Measurements from ENCODE around the gene PAGE4. TPM values are rescaled to one million over a fixed set of nuclear protein-coding genes. Genes with fewer than 3 reads are reported as not detected.

The PAGE4 gene
- total and polyA plus RNA-seq, 2 of the 13 experiments (the other 11 are each of a cell fraction or from before 2014, with no cell fraction given): 1.1 TPM; not detected in 1

DNA sequence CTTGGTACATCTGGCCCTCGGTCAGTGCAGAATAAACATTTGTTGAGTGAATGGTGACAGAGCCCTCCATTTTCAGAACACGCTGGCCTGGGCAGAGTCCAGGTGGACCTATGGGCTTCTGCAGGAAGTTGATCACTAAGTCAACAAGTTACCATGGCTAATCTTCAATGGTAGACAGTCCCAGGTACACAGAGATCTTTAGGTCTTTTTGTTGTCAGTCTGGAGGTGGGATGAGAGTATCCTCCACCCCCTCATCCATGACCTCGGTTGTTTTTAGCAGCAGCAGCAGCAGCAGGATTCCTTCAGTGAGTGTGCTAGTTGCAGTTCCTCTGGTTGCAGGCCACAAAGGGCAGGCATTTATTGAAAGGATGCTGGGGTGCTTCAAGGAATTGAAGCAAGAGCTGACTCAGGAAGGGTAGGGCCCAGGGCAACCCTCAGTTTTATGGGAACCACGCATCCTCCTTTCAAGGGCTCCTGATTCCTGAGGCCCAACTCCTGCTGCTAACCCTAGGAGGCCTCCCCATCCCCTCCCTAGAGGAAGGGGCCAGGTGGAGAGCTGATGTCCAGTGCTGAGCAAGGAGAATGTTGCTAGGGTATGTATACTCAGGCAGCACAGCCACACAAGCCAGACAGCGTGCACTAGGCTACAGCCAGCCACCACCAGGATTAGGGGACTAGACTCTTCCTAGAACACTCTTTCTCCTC lies 48.4 kb downstream of the PAGE4 start (continued):
- TF ChIP-seq, protein P1, sequence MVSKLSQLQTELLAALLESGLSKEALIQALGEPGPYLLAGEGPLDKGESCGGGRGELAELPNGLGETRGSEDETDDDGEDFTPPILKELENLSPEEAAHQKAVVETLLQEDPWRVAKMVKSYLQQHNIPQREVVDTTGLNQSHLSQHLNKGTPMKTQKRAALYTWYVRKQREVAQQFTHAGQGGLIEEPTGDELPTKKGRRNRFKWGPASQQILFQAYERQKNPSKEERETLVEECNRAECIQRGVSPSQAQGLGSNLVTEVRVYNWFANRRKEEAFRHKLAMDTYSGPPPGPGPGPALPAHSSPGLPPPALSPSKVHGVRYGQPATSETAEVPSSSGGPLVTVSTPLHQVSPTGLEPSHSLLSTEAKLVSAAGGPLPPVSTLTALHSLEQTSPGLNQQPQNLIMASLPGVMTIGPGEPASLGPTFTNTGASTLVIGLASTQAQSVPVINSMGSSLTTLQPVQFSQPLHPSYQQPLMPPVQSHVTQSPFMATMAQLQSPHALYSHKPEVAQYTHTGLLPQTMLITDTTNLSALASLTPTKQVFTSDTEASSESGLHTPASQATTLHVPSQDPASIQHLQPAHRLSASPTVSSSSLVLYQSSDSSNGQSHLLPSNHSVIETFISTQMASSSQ (IDR thresholded peaks at IDR 0.05; ENCODE audit: low read depth): peak; percentile 82
- TF ChIP-seq, protein P1 (CRISPR knock-in tag; IDR thresholded peaks at IDR 0.05; ENCODE audit: borderline replicate concordance): peak; percentile 70; the same call in 1 of the 2 replicates
- TF ChIP-seq ZNF530 (CRISPR knock-in tag; IDR thresholded peaks at IDR 0.05; ENCODE audit: low read depth): no peak
- TF ChIP-seq, protein P2, sequence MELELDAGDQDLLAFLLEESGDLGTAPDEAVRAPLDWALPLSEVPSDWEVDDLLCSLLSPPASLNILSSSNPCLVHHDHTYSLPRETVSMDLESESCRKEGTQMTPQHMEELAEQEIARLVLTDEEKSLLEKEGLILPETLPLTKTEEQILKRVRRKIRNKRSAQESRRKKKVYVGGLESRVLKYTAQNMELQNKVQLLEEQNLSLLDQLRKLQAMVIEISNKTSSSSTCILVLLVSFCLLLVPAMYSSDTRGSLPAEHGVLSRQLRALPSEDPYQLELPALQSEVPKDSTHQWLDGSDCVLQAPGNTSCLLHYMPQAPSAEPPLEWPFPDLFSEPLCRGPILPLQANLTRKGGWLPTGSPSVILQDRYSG (CRISPR knock-in tag; IDR thresholded peaks at IDR 0.05): no peak
- TF ChIP-seq, protein P3, sequence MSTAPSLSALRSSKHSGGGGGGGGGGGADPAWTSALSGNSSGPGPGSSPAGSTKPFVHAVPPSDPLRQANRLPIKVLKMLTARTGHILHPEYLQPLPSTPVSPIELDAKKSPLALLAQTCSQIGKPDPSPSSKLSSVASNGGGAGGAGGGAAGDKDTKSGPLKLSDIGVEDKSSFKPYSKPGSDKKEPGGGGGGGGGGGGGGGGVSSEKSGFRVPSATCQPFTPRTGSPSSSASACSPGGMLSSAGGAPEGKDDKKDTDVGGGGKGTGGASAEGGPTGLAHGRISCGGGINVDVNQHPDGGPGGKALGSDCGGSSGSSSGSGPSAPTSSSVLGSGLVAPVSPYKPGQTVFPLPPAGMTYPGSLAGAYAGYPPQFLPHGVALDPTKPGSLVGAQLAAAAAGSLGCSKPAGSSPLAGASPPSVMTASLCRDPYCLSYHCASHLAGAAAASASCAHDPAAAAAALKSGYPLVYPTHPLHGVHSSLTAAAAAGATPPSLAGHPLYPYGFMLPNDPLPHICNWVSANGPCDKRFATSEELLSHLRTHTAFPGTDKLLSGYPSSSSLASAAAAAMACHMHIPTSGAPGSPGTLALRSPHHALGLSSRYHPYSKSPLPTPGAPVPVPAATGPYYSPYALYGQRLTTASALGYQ (CRISPR knock-in tag; IDR thresholded peaks at IDR 0.05): peak; percentile 60; the same call in 1 of the 2 replicates
- no peak for TF ChIP-seq ZFP37 (CRISPR knock-in tag; IDR thresholded peaks at IDR 0.05; ENCODE audit: borderline replicate concordance)
- TF ChIP-seq ZNF296 (CRISPR knock-in tag; conservative IDR thresholded peaks at IDR 0.05): peak; percentile 88; the same call in 1 of the 2 replicates
- no peak for TF ChIP-seq ZNF589 (CRISPR knock-in tag; conservative IDR thresholded peaks at IDR 0.05)
- TF ChIP-seq MIER2 (CRISPR knock-in tag; IDR thresholded peaks at IDR 0.05): no peak
- no peak for TF ChIP-seq SYNCRIP (IDR thresholded peaks at IDR 0.05; ENCODE audit: insufficient read depth, low read depth, low read length)
- TF ChIP-seq, protein P4, sequence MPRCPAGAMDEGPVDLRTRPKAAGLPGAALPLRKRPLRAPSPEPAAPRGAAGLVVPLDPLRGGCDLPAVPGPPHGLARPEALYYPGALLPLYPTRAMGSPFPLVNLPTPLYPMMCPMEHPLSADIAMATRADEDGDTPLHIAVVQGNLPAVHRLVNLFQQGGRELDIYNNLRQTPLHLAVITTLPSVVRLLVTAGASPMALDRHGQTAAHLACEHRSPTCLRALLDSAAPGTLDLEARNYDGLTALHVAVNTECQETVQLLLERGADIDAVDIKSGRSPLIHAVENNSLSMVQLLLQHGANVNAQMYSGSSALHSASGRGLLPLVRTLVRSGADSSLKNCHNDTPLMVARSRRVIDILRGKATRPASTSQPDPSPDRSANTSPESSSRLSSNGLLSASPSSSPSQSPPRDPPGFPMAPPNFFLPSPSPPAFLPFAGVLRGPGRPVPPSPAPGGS (CRISPR knock-in tag; IDR thresholded peaks at IDR 0.05): no peak
- TF ChIP-seq, protein P5, sequence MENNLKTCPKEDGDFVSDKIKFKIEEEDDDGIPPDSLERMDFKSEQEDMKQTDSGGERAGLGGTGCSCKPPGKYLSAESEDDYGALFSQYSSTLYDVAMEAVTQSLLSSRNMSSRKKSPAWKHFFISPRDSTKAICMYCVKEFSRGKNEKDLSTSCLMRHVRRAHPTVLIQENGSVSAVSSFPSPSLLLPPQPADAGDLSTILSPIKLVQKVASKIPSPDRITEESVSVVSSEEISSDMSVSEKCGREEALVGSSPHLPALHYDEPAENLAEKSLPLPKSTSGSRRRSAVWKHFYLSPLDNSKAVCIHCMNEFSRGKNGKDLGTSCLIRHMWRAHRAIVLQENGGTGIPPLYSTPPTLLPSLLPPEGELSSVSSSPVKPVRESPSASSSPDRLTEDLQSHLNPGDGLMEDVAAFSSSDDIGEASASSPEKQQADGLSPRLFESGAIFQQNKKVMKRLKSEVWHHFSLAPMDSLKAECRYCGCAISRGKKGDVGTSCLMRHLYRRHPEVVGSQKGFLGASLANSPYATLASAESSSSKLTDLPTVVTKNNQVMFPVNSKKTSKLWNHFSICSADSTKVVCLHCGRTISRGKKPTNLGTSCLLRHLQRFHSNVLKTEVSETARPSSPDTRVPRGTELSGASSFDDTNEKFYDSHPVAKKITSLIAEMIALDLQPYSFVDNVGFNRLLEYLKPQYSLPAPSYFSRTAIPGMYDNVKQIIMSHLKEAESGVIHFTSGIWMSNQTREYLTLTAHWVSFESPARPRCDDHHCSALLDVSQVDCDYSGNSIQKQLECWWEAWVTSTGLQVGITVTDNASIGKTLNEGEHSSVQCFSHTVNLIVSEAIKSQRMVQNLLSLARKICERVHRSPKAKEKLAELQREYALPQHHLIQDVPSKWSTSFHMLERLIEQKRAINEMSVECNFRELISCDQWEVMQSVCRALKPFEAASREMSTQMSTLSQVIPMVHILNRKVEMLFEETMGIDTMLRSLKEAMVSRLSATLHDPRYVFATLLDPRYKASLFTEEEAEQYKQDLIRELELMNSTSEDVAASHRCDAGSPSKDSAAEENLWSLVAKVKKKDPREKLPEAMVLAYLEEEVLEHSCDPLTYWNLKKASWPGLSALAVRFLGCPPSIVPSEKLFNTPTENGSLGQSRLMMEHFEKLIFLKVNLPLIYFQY (CRISPR knock-in tag; IDR thresholded peaks at IDR 0.05; ENCODE audit: borderline replicate concordance): 0 out of 2 replicates have a peak, but pooled peaks have one; percentile 49
- peak; percentile 82 for TF ChIP-seq YY1 (IDR thresholded peaks at IDR 0.05; ENCODE audit: insufficient read depth, insufficient replicate concordance, low read depth, low read length)
- no peak for TF ChIP-seq SIN3B (IDR thresholded peaks at IDR 0.05; ENCODE audit: low read length)
- peak; percentile 44; the same call in 1 of the 2 replicates for TF ChIP-seq JUND (CRISPR knock-in tag; IDR thresholded peaks at IDR 0.05)
- TF ChIP-seq MED13 (CRISPR knock-in tag; IDR thresholded peaks at IDR 0.05): peak; percentile 49; the same call in 1 of the 2 replicates
